Fibroblast of skin of left quadriceps (primary cell): Measurements from ENCODE around the gene RAB1A.
A peak's percentile ranks its signal among the peaks of the same experiment; 100 is the strongest.

Source experiments
- DNase-seq, 2 experiments: peaks; one replicate each; pipeline ENCODE4 v3.0.0-alpha.2; 2013; ENCODE audit warnings: low read depth in 2 of 2

RAB1A gene

GRCh38 chr2:65093211-65093610, 36.7 kb downstream of the RAB1A start:
- DNase-seq: no peak

- DNase-seq: no peak
Measured at GRCh38 chr2:65092791-65093190, 37.1 kb downstream of the RAB1A start.

- DNase-seq: no peak
Measured at GRCh38 chr2:65085148-65085547, 44.8 kb downstream of the RAB1A start.

DNA sequence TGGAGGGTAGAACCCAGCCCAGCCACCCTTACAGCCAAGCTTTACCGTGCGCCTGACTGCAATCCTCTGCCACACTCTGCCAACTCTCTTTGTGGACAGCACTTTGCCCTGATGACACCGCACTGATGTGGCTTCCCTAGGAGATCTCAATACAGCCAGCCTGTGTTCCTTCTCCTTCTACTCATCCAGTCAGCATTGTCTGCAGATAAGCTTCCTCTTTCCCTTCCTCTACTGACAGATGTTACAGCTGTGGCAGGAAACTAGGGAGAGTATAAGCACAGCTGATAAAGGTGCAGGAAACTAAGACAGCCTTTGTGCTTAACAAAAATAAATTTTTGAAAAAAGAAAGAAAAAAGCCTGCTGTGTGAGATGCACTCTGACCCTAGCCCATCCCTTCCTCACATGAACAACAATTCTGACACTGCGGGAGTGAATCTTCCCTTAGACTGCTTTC, 48.6 kb downstream of the RAB1A start:
- DNase-seq: no peak

- DNase-seq: no peak
Measured at GRCh38 chr2:65079017-65079416, 50.9 kb downstream of the RAB1A start.

DNA sequence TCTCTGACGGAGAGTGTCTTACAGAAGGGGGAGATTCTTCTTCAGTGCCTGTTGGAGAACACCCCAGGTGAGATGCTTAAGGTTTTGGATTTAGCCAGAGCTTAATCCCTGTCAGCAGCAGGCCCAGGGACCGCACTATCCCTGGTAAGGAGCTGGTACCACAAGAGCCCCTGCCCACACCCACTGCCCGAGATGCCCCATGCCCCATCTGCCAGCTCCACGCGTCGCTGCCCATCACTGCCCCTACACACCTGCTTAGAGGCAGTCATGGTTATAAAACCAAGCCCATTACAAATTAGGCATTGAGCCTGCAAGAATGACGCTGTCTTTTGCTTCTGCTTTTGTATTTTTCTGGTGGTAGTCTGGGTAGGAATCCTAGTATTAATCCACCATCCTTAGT, 52.0 kb downstream of the RAB1A start:
- no peak for DNase-seq

DNA sequence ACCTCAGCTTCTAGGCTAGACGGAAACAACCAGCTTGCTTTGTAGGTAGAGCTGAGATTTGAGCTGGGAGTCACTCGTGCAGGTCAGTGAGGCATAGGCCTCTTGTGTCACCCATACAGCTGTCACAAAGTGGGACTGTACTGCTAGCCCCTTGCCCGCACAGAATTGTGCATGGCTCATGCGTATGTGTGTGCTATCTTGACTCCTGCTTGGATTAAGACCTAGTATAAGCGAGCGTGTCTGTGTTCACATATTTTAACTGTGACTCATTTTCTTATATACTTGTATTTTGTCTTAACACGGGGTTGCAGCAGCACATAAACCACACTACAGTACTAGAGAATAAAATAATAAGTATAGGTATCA, 53.6 kb downstream of the RAB1A start:
- peak; percentile 17 to 21 for DNase-seq

- no peak for DNase-seq
Measured at GRCh38 chr2:65075605-65076344, 54.1 kb downstream of the RAB1A start.

DNA sequence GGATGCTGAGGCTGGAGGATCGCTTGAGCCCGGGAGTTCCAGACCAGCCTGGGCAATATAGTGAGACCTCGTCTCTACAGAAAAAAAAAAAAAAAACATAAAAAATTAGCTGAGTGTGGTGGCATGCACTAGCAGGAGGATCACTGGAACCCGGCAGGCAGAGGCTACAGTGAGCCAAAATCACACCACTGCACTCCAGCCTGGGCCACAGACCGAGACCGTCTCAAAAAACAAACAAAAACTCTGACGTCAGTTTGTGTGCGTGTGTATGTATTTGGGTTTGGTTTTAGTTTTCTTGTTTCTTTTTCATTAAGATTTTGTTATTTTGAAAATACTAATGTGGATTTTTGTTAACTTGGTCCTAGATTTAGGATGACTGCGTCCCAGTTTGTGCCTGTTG, 54.7 kb downstream of the RAB1A start:
- DNase-seq: no peak

GRCh38 chr2:65073879-65074565, 55.9 kb downstream of the RAB1A start:
- DNase-seq: no peak

- DNase-seq: no peak
Measured at GRCh38 chr2:65072181-65072970, 57.5 kb downstream of the RAB1A start.

- no peak for DNase-seq
Measured at GRCh38 chr2:65071499-65072180, 58.3 kb downstream of the RAB1A start.

GRCh38 chr2:65070856-65071255, 59.0 kb downstream of the RAB1A start:
- no peak for DNase-seq

DNA sequence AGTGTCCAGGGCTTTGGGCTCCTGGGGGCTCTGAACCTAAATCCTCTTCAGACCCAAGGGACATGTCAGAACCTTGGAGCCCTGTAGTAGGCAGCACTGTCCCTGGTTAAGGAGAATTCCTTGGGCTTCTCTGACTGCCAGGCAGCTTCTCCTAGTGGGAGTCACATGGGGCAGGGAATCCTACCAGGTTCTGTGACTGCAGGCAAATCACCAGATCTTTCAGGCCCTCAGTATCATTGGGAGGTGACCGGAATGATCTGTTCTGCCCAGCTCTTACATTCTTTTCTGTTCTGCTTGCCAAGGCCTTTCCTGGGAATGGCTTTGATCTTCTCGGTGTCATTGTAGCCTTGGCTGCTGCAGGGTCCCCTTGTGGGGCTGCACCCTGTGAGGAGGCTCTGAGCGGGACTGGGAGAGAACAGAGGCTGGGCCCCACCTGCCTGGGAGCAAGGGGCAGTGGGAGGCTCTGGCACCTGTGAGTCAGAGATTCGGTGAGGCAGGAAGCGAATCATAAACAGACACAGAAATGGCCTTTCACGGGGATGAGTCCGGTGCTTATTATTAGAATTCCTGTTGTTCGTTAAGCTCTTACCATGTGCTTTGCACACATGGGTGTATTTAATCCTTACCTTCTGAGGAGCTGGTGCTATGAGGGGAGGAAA, 59.6 kb downstream of the RAB1A start:
- DNase-seq: no peak

DNA sequence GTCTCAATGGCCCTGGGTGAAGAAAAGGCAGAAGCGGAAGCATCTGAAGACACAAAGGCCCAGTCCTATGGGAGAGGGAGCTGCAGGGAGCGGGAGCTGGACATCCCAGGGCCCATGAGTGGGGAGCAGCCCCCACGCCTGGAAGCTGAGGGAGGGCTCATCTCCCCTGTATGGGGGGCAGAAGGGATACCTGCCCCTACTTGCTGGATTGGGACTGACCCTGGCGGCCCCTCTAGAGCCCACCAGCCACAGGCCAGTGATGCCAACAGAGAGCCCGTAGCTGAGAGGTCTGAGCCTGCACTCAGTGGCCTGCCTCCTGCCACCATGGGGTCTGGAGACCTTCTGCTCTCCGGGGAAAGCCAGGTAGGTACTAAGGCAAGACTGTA, 60.5 kb downstream of the RAB1A start:
- no peak for DNase-seq

GRCh38 chr2:65067806-65068553, 61.9 kb downstream of the RAB1A start:
- DNase-seq: no peak

DNA sequence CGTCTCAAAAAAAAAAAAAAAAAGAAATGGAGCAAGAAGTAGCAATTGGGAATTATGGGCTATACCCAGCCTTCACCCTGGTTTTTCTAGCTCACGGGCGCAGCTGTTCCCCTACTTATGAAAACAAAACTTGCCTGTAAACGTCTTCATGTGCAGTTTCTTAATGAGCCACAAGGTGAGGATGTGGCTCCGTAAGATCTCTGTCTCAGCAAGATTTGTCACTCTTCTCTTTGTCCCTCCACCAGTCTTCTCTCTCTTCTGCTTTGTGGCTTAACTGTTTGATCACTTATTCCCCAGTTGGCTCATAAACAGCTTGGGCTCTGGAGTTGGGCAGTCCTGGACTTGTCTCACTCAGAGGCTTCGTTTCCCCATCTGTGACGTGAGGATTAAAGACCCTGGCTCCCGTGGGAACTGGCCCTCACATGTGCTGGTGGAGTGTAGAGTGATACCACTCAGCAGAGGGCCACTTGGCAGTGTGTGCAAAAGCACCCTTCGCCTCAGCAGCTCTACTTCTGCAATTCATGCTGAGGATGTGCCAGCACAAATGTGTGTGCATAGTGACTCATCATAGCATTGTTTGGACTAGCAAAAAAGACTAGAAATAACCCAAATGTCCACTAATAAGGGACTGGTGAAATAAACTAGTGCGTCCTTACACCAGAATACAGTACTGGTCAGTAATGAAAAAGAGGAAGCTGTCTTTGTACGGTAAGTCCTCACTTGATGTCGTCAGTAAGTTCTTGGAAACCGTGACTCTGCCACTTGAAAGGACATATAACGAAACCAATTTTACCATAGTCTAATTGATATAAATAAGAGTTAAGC, 65.0 kb downstream of the RAB1A start:
- peak in 1 of 2 experiments; percentile 47 for DNase-seq

GRCh38 chr2:65062843-65063825, 66.8 kb downstream of the RAB1A start:
- peak; percentile 59 to 70 for DNase-seq

DNA sequence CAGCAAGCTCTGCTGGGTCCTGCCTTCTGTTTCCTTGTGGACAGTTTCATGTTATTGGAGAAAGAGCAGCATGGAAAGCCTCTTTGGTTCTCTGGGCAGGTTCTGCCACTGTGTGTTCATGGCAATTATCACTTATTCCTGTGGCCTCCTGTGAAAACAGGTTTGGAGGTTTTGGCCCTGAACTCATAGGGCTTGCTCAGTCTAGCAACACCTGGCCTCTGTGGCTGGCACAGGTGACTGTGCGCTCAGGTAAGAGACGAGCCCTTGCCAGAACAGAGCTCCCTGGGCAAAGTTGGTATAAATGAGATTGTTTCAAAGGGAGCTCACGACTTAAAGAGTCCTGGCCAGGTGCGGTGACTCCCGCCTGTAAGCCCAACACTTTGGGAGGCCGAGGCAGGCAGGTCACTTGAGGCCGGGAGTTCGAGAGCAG, 68.0 kb downstream of the RAB1A start:
- DNase-seq: no peak
